Endothelial cell of umbilical vein (primary cell): Measurements from ENCODE around the gene COL18A1. TPM values are rescaled to one million over a fixed set of nuclear protein-coding genes. Genes with fewer than 3 reads are reported as not detected.

ENCODE experiments used
- BruUV-seq: library from RNA; stranded (reverse); fragments of 400-500 nt; replicated peaks from 2 replicates; lab custom pipeline; 2021; lab: Mats Ljungman, UMichigan
- CTCF ChIA-PET: fragments of 300-600, 350-600 bp; sonication (Branson Sonifier 250); formaldehyde crosslinking; loops from one replicate; lab custom pipeline; 2021; ENCODE audit warnings: antibody characterized with exemption, inconsistent platforms; lab: Charles Lee
- POLR2A ChIA-PET: fragments of 300-600, 350-600 bp; sonication (Branson Sonifier 250); formaldehyde crosslinking; loops from one replicate; lab custom pipeline; 2021; ENCODE audit warnings: antibody characterized with exemption, inconsistent platforms; lab: Charles Lee
- DNase-seq: peaks from one replicate; pipeline ENCODE4 v3.0.0-alpha.2; 2011; ENCODE audit warnings: low read depth, low spot score
- FAIRE-seq: peaks from 2 replicates; lab custom pipeline; 2011; peaks lifted over from hg19 to GRCh38; lab: Jason Lieb, UNC
- H2AFZ ChIP-seq: 2 replicates; pipeline ENCODE4 v1.6.0; 2012; ENCODE audit warnings: low read depth, low read length, control low read depth, inconsistent platforms
- H3K27ac ChIP-seq: 2 replicates; pipeline ENCODE4 v1.5.1; 2011; ENCODE audit warnings: low read depth, mild to moderate bottlenecking, control low read depth, low read length, moderate library complexity; ENCODE audit not compliant: insufficient read depth
- H3K27me3 ChIP-seq, 2 experiments: 2 replicates each; pipeline versions ENCODE4 v1.6.0 to v1.6.1; 2011; ENCODE audit warnings: low read length in 2 of 2, mixed read lengths in 1 of 2; ENCODE audit not compliant: control insufficient read depth in 2 of 2, insufficient read depth in 2 of 2
- H3K36me3 ChIP-seq, 2 experiments: 2 replicates in 1 of 2; 3 replicates in 1 of 2; pipeline ENCODE4 v1.5.1; 2011; ENCODE audit warnings: low read length in 2 of 2, mild to moderate bottlenecking in 1 of 2, moderate library complexity in 1 of 2; ENCODE audit not compliant: control insufficient read depth in 2 of 2, insufficient read depth in 2 of 2; ENCODE audit errors: extremely low read depth in 1 of 2
- H3K4me1 ChIP-seq: 3 replicates; pipeline ENCODE4 v1.5.1; 2011; ENCODE audit warnings: mild to moderate bottlenecking, low read length; ENCODE audit not compliant: control insufficient read depth, insufficient read depth; ENCODE audit errors: extremely low read depth
- H3K4me2 ChIP-seq: 2 replicates; pipeline ENCODE4 v1.6.1; 2011; ENCODE audit warnings: low read length, control low read depth, mixed read lengths; ENCODE audit not compliant: insufficient read depth
- H3K4me3 ChIP-seq, 3 experiments: fragments of 200-600 bp in 1 of 3; sonication (generic), shearing (Covaris generic) in 1 of 3; replicated peaks in 1 of 3; 2 replicates each; pipeline ENCODE4 v1.5.1; 2011 to 2016; ENCODE audit warnings: control low read depth in 3 of 3, low read length in 3 of 3, mild to moderate bottlenecking in 2 of 3, inconsistent platforms in 1 of 3, low read depth in 1 of 3, moderate library complexity in 1 of 3; ENCODE audit not compliant: insufficient read depth in 1 of 3
- H3K79me2 ChIP-seq: 2 replicates; pipeline ENCODE4 v1.6.0; 2012; ENCODE audit warnings: low read length, inconsistent platforms; ENCODE audit not compliant: control insufficient read depth, insufficient read depth
- H3K9ac ChIP-seq: replicated peaks from 2 replicates; pipeline ENCODE3; 2011; ENCODE audit warnings: low read length, control low read depth; ENCODE audit not compliant: insufficient read depth; ENCODE audit errors: extremely low read depth
- H3K9me1 ChIP-seq: replicated peaks from 3 replicates; pipeline ENCODE4 v1.6.0; 2011; ENCODE audit warnings: mild to moderate bottlenecking, low read length; ENCODE audit not compliant: control insufficient read depth, insufficient read depth; ENCODE audit errors: extremely low read depth
- H3K9me3 ChIP-seq: replicated peaks from 2 replicates; pipeline ENCODE4 v1.5.1; 2012; ENCODE audit warnings: low read length, inconsistent platforms; ENCODE audit not compliant: control insufficient read depth, insufficient read depth
- H4K20me1 ChIP-seq: replicated peaks from 2 replicates; pipeline ENCODE3; 2011; ENCODE audit warnings: mild to moderate bottlenecking, low read length; ENCODE audit not compliant: control insufficient read depth, insufficient read depth; ENCODE audit errors: extremely low read depth
- EZH2 ChIP-seq: IDR thresholded peaks from 2 replicates; pipeline ENCODE4 v1.6.1; 2012; ENCODE audit warnings: borderline replicate concordance, low read depth, mild to moderate bottlenecking, moderate library complexity, low read length, inconsistent platforms; ENCODE audit not compliant: severe bottlenecking
- FOS ChIP-seq: IDR thresholded peaks from 2 replicates; pipeline ENCODE4 v1.6.1; 2011; ENCODE audit warnings: mild to moderate bottlenecking, low read length, moderate library complexity, borderline replicate concordance; ENCODE audit not compliant: insufficient read depth
- GATA2 ChIP-seq: IDR thresholded peaks from 2 replicates; pipeline ENCODE4 v1.7.0; 2011; ENCODE audit warnings: low read depth, mild to moderate bottlenecking, moderate library complexity, mixed read lengths, low read length; ENCODE audit not compliant: insufficient read length, insufficient read depth
- JUN ChIP-seq: IDR thresholded peaks from 2 replicates; pipeline ENCODE4 v1.6.1; 2011; ENCODE audit warnings: borderline replicate concordance, low read depth; ENCODE audit not compliant: insufficient read length, insufficient read depth
- MYC ChIP-seq: IDR thresholded peaks from one replicate; pipeline ENCODE4 v1.6.1; 2011; ENCODE audit warnings: mild to moderate bottlenecking, low read depth, low read length
- POLR2A ChIP-seq: IDR thresholded peaks from 2 replicates; pipeline ENCODE4 v1.6.1; 2012; ENCODE audit warnings: low read depth, mild to moderate bottlenecking, control low read depth, low read length
- POLR2AphosphoS5 ChIP-seq: IDR thresholded peaks from 2 replicates; pipeline ENCODE4 v1.6.1; 2012; ENCODE audit warnings: low read depth, mild to moderate bottlenecking, control low read depth, low read length, moderate library complexity; ENCODE audit not compliant: insufficient read depth
- dilution Hi-C: fragments of 300-500 bp; cut with MboI; formaldehyde crosslinking; loops from one replicate; pipeline ENCODE4 v1.15.0; 2019; ENCODE audit warnings: low sequenced_read_pairs; ENCODE audit not compliant: extremely low pct_ligation_motif_present
- intact Hi-C: fragments of 100-400 bp; cut with micrococcal nuclease; formaldehyde crosslinking; loops from one replicate; pipeline ENCODE4 v1.10.0; 2022
- polyA plus RNA-seq, 4 experiments: library from polyadenylated mRNA; depleted of rRNA in 3 of 4; stranded (reverse) in 3 of 4; unstranded in 1 of 4; fragments of >200 nt; gene quantifications; 2 replicates each; pipeline versions ENCODE4 v1.2.1 to v1.2.3, GENCODE V29; 2011 to 2012; ENCODE audit warnings: missing spikeins in 1 of 4
- total RNA-seq: library from RNA; stranded (reverse); gene quantifications from 2 replicates; pipeline ENCODE4 v1.2.3, GENCODE V29; 2021
- TF ChIP-seq, protein P1 (sequence below): IDR thresholded peaks from 2 replicates; pipeline ENCODE4 v1.6.1; 2011; ENCODE audit not compliant: insufficient read depth, insufficient read length
- TF ChIP-seq, protein P2 (sequence below), 2 donors: IDR thresholded peaks; 1 replicate in 1 of 2; 2 replicates in 1 of 2; pipeline ENCODE4 v1.5.1; 2011; ENCODE audit warnings: low read length in 2 of 2, mild to moderate bottlenecking in 2 of 2, moderate library complexity in 2 of 2, control low read depth in 1 of 2, inconsistent platforms in 1 of 2, low read depth in 1 of 2; ENCODE audit not compliant: insufficient read depth in 1 of 2; ENCODE audit errors: extremely low read depth in 1 of 2

Gene COL18A1
- total and polyA plus RNA-seq, 2 donors (not counting 3 experiments of a cell fraction or from before 2014, with no cell fraction given) = 198 to 252 TPM

DNA sequence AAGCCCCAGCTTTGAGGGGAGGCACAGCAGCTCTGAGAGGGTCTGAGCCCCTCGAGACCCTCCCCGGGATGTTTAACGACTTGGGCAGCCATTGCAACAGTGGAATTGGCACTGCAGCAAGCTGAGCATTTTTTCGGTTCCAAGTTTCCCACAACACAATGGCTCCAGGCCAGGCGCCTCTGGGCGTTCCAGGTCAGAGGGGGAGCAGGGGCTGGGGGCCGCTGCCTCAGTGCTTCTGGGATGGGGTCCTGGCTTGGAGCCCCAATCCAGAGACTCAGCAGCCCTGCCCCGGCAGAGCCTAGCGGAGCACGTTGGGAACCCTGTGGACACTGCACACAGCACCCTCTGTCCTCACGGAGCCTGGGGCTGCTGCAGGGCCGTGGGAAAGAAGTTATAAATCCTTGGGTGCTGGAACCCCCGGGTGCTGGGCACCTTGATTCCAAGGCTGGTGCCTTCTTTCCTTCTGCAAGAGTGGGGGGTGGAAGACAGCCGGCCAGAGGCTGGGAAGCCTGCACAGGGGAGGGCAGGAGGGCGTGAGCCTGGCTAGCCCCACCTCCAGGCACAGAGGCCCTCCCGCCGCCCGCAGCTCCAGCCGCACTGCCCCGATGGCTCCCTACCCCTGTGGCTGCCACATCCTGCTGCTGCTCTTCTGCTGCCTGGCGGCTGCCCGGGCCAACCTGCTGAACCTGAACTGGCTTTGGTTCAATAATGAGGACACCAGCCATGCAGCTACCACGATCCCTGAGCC, 50.1 kb downstream of the COL18A1 start:
- no peaks in the 10 kb centered on the region for H3K27me3 ChIP-seq
- no peak overlapping the region for H3K4me3 ChIP-seq
- POLR2A ChIA-PET = no interaction called here
- H2AFZ ChIP-seq = no peak overlapping the region
- peaks cover 2% of the 10 kb centered on the region for H3K4me1 ChIP-seq
- no peaks in the 10 kb centered on the region for H3K9me3 ChIP-seq
- intact Hi-C loops (no loop called here), dilution Hi-C loops (no loop called here)
- H3K4me2 ChIP-seq = no peak overlapping the region
- no peak overlapping the region for H3K27ac ChIP-seq
- no peaks in the 10 kb centered on the region for H4K20me1 ChIP-seq
- no peak for DNase-seq
- FAIRE-seq = no peak
- CTCF ChIA-PET = no interaction called here
- H3K9me1 ChIP-seq = no peaks in the 10 kb centered on the region
- peaks cover 40% of the 10 kb centered on the region for H3K79me2 ChIP-seq
- H3K36me3 ChIP-seq = peaks cover 0 to 5% of the 10 kb centered on the region in 2 experiments
- H3K9ac ChIP-seq = no peak overlapping the region
- no TSS peak for BruUV-seq
- no peak for TF ChIP-seq EZH2
- no peak for TF ChIP-seq GATA2
- TF ChIP-seq POLR2A = no peak
- TF ChIP-seq, protein P1, sequence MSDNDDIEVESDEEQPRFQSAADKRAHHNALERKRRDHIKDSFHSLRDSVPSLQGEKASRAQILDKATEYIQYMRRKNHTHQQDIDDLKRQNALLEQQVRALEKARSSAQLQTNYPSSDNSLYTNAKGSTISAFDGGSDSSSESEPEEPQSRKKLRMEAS = no peak
- no peak for TF ChIP-seq JUN
- no peak for TF ChIP-seq POLR2AphosphoS5
- TF ChIP-seq MYC = no peak
- TF ChIP-seq, protein P2, sequence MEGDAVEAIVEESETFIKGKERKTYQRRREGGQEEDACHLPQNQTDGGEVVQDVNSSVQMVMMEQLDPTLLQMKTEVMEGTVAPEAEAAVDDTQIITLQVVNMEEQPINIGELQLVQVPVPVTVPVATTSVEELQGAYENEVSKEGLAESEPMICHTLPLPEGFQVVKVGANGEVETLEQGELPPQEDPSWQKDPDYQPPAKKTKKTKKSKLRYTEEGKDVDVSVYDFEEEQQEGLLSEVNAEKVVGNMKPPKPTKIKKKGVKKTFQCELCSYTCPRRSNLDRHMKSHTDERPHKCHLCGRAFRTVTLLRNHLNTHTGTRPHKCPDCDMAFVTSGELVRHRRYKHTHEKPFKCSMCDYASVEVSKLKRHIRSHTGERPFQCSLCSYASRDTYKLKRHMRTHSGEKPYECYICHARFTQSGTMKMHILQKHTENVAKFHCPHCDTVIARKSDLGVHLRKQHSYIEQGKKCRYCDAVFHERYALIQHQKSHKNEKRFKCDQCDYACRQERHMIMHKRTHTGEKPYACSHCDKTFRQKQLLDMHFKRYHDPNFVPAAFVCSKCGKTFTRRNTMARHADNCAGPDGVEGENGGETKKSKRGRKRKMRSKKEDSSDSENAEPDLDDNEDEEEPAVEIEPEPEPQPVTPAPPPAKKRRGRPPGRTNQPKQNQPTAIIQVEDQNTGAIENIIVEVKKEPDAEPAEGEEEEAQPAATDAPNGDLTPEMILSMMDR (IDR thresholded peaks at IDR 0.05; ENCODE audit: extremely low read depth in 1 of 2, insufficient read depth in 1 of 2, low read depth in 1 of 2, low read length in 2 of 2) = no peak
- no peak for TF ChIP-seq FOS
